ENCODE data around the gene MYT1. TPM values are rescaled to one million over a fixed set of nuclear protein-coding genes. Genes with fewer than 3 reads are reported as not detected.

Gene MYT1
- total RNA-seq, 1 experiment from 2014 or later = 7.1 TPM

DNA sequence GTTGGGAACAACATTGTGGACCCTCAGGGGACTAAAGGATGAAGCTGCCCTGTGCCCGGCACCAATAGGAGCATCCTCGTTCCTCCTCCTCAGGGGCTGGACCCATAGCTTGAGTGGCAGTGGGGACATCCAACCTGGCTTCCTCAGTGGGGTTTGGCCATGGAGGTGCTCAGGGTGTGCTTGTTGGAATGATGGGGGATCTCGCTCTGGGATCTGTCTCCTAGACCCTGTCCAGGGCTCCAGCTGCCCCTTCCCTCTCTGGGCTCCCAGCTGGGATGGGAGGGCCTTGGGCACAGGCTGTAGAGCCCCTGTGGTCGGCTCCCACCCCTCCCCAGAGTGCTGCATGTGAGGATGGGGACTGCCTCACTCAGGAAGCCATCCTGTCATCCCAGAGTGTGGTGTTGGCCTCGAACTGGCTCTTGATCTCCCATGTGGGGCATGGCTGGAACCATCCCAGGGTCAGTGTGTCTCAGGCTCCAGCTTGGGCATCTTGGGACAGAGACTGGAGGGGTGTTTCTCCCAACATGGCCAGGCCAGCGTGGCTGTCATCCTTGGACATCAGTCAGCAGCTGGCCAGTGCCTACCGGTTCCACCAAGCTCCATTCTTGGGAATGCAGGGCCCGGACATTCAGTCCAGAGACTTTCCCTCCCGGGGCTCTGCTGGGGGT lies 9.5 kb upstream of the MYT1 start:
- Histone ChIP-seq H3K36me3 (ENCODE audit: control insufficient read depth in 1 of 2, insufficient read depth in 2 of 2, low read length in 2 of 2) (no peaks in the 10 kb centered on the region), H2AFZ (ENCODE audit: low read depth, low read length, poor library complexity, severe bottlenecking) (no peak overlapping the region), H3K9ac (ENCODE audit: low read length) (no peak overlapping the region), H3K4me2 (ENCODE audit: low read length) (no peak overlapping the region), H3K79me2 (ENCODE audit: insufficient read depth, low read length) (no peaks in the 10 kb centered on the region), H3K27ac (ENCODE audit: low read depth, low read length) (no peak overlapping the region), H3K9me2 (ENCODE audit: insufficient read depth) (no peaks in the 10 kb centered on the region), H3K4me3 (replicated peaks in 1 of 2; ENCODE audit: low read depth in 1 of 2, low read length in 2 of 2) (no peak overlapping the region), H3K9me3 (ENCODE audit: control insufficient read depth in 1 of 2, insufficient read depth in 1 of 2, low read depth in 1 of 2, low read length in 2 of 2) (no peaks in the 10 kb centered on the region), H4K20me1 (ENCODE audit: insufficient read depth) (no peaks in the 10 kb centered on the region), H3K4me1 (ENCODE audit: control insufficient read depth in 1 of 2, insufficient read depth in 2 of 2, low read length in 2 of 2) (peaks cover 6 to 28% of the 10 kb centered on the region in 2 experiments; a peak in 3 of 4 replicates), H3K27me3 (ENCODE audit: insufficient read depth, low read length) (no peaks in the 10 kb centered on the region)
- ATAC-seq (no peak), DNase-seq (ENCODE audit: low read depth, low spot score) (no peak)
- intact Hi-C loops (cut with micrococcal nuclease) = no loop called here
- CTCF ChIA-PET = no interaction called here
- no peak for TF ChIP-seq JUND (IDR thresholded peaks at IDR 0.05)
- TF ChIP-seq, protein P1, sequence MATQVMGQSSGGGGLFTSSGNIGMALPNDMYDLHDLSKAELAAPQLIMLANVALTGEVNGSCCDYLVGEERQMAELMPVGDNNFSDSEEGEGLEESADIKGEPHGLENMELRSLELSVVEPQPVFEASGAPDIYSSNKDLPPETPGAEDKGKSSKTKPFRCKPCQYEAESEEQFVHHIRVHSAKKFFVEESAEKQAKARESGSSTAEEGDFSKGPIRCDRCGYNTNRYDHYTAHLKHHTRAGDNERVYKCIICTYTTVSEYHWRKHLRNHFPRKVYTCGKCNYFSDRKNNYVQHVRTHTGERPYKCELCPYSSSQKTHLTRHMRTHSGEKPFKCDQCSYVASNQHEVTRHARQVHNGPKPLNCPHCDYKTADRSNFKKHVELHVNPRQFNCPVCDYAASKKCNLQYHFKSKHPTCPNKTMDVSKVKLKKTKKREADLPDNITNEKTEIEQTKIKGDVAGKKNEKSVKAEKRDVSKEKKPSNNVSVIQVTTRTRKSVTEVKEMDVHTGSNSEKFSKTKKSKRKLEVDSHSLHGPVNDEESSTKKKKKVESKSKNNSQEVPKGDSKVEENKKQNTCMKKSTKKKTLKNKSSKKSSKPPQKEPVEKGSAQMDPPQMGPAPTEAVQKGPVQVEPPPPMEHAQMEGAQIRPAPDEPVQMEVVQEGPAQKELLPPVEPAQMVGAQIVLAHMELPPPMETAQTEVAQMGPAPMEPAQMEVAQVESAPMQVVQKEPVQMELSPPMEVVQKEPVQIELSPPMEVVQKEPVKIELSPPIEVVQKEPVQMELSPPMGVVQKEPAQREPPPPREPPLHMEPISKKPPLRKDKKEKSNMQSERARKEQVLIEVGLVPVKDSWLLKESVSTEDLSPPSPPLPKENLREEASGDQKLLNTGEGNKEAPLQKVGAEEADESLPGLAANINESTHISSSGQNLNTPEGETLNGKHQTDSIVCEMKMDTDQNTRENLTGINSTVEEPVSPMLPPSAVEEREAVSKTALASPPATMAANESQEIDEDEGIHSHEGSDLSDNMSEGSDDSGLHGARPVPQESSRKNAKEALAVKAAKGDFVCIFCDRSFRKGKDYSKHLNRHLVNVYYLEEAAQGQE (IDR thresholded peaks at IDR 0.05; ENCODE audit: low read depth) = no peak
- no peak for TF ChIP-seq CEBPB (IDR thresholded peaks at IDR 0.05; ENCODE audit: low read depth)
- no peak for TF ChIP-seq SIN3A (IDR thresholded peaks at IDR 0.05; ENCODE audit: low read depth)
- TF ChIP-seq SP1 (IDR thresholded peaks at IDR 0.05; ENCODE audit: low read depth) = no peak
- TF ChIP-seq TCF7L2 (IDR thresholded peaks at IDR 0.05; ENCODE audit: borderline replicate concordance, extremely low read depth, insufficient read depth, insufficient read length) = no peak
- no peak for TF ChIP-seq EGR1 (IDR thresholded peaks at IDR 0.05; ENCODE audit: low read depth)
- TF ChIP-seq, protein P2, sequence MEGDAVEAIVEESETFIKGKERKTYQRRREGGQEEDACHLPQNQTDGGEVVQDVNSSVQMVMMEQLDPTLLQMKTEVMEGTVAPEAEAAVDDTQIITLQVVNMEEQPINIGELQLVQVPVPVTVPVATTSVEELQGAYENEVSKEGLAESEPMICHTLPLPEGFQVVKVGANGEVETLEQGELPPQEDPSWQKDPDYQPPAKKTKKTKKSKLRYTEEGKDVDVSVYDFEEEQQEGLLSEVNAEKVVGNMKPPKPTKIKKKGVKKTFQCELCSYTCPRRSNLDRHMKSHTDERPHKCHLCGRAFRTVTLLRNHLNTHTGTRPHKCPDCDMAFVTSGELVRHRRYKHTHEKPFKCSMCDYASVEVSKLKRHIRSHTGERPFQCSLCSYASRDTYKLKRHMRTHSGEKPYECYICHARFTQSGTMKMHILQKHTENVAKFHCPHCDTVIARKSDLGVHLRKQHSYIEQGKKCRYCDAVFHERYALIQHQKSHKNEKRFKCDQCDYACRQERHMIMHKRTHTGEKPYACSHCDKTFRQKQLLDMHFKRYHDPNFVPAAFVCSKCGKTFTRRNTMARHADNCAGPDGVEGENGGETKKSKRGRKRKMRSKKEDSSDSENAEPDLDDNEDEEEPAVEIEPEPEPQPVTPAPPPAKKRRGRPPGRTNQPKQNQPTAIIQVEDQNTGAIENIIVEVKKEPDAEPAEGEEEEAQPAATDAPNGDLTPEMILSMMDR (IDR thresholded peaks at IDR 0.05 in 2 of 3, conservative IDR thresholded peaks at IDR 0.05 in 1 of 3; ENCODE audit: borderline replicate concordance in 1 of 3, insufficient read depth in 1 of 3, low read depth in 2 of 3, low read length in 2 of 3) = no peak
- no peak for TF ChIP-seq EZH2 (IDR thresholded peaks at IDR 0.05)
- TF ChIP-seq SRF (IDR thresholded peaks at IDR 0.05; ENCODE audit: low read depth) = no peak
- TF ChIP-seq CBX3 (IDR thresholded peaks at IDR 0.05; ENCODE audit: low read depth) = no peak
- TF ChIP-seq EZH2phosphoT487 (IDR thresholded peaks at IDR 0.05; ENCODE audit: borderline replicate concordance) = no peak
- no peak for TF ChIP-seq ELF1 (IDR thresholded peaks at IDR 0.05; ENCODE audit: borderline replicate concordance, low read depth)
- TF ChIP-seq, protein P3, sequence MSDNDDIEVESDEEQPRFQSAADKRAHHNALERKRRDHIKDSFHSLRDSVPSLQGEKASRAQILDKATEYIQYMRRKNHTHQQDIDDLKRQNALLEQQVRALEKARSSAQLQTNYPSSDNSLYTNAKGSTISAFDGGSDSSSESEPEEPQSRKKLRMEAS (IDR thresholded peaks at IDR 0.05) = no peak
- no TSS peak for BruUV-seq (replicated peaks)
- POLR2A ChIA-PET = no interaction called here
- RAD21 ChIA-PET (ENCODE audit: low non-redundant PET in 1 of 2, low total read pairs in 2 of 2, uncharacterized antibody in 2 of 2, unreplicated experiment in 2 of 2) = no interaction called here

Data from HCT116 (cell line).